T-helper 2 cell treated with Interferon-gamma antibody and Interleukin-4, amounts not matched to agents 5 μg/mL and 100 μg/mL, for 36 hours (primary cell): ENCODE measurements around the gene TRIM14.

Experiments used
- DNase-seq: peaks from one replicate; pipeline ENCODE4 v3.0.0; 2021; ENCODE audit warnings: low spot score
- H3K27ac Mint-ChIP-seq: one replicate; pipeline ENCODE4 v1.8.0; 2021; ENCODE audit warnings: mild to moderate bottlenecking, mixed read lengths
- H3K27me3 Mint-ChIP-seq: one replicate; pipeline ENCODE4 v1.8.0; 2021; ENCODE audit warnings: low read depth, mixed read lengths
- H3K36me3 Mint-ChIP-seq: one replicate; pipeline ENCODE4 v1.8.0; 2021; ENCODE audit warnings: low read depth, mixed read lengths
- H3K4me1 Mint-ChIP-seq: one replicate; pipeline ENCODE4 v1.8.0; 2021; ENCODE audit warnings: low read depth, mixed read lengths
- H3K4me3 Mint-ChIP-seq: one replicate; pipeline ENCODE4 v1.8.0; 2022; ENCODE audit warnings: mild to moderate bottlenecking, moderate library complexity, mixed read lengths
- H3K9me3 Mint-ChIP-seq: one replicate; pipeline ENCODE4 v1.8.0; 2021; ENCODE audit warnings: mixed read lengths

TRIM14 gene

GRCh38 chr9:98149422-98149821 is 30.4 kb upstream of the TRIM14 start:
- peaks cover 5% of the 10 kb centered on the region for H3K4me1 Mint-ChIP-seq

GRCh38 chr9:98148486-98148885 is 29.5 kb upstream of the TRIM14 start:
- no peak for DNase-seq
- H3K27me3 Mint-ChIP-seq, result no peaks in the 10 kb centered on the region
- H3K4me3 Mint-ChIP-seq, result no peak overlapping the region
- no peak overlapping the region for H3K27ac Mint-ChIP-seq
- H3K9me3 Mint-ChIP-seq, result no peaks in the 10 kb centered on the region
- H3K36me3 Mint-ChIP-seq, result no peaks in the 10 kb centered on the region
- H3K4me1 Mint-ChIP-seq, result peaks cover 5% of the 10 kb centered on the region

More at GRCh38 chr9:98149422-98149821, 30.4 kb upstream of the TRIM14 start:
- Mint-ChIP-seq H3K4me3 (no peak overlapping the region), H3K36me3 (no peaks in the 10 kb centered on the region), H3K9me3 (no peaks in the 10 kb centered on the region), H3K27me3 (no peaks in the 10 kb centered on the region), H3K27ac (no peak overlapping the region)
- DNase-seq, result no peak

GRCh38 chr9:98147582-98147981 is 28.6 kb upstream of the TRIM14 start:
- H3K4me3 Mint-ChIP-seq, result no peak overlapping the region
- no peaks in the 10 kb centered on the region for H3K36me3 Mint-ChIP-seq
- H3K9me3 Mint-ChIP-seq, result no peaks in the 10 kb centered on the region
- no peaks in the 10 kb centered on the region for H3K27me3 Mint-ChIP-seq
- H3K4me1 Mint-ChIP-seq, result peaks cover 5% of the 10 kb centered on the region
- no peak for DNase-seq
- no peak overlapping the region for H3K27ac Mint-ChIP-seq

- Mint-ChIP-seq H3K4me1 (peaks cover 5% of the 10 kb centered on the region), H3K9me3 (no peaks in the 10 kb centered on the region), H3K4me3 (no peak overlapping the region), H3K36me3 (no peaks in the 10 kb centered on the region), H3K27me3 (no peaks in the 10 kb centered on the region), H3K27ac (no peak overlapping the region)
- DNase-seq, result no peak
Measured at GRCh38 chr9:98146101-98146991, 27.3 kb upstream of the TRIM14 start.

GRCh38 chr9:98144631-98145030 is 25.6 kb upstream of the TRIM14 start:
- DNase-seq, result no peak
- H3K27ac Mint-ChIP-seq, result no peak overlapping the region
- H3K4me3 Mint-ChIP-seq, result no peak overlapping the region
- peaks cover 5% of the 10 kb centered on the region for H3K4me1 Mint-ChIP-seq
- no peaks in the 10 kb centered on the region for H3K27me3 Mint-ChIP-seq
- H3K9me3 Mint-ChIP-seq, result no peaks in the 10 kb centered on the region
- no peaks in the 10 kb centered on the region for H3K36me3 Mint-ChIP-seq

GRCh38 chr9:98144076-98144475 is 25.1 kb upstream of the TRIM14 start:
- DNase-seq, result no peak
- no peak overlapping the region for H3K4me3 Mint-ChIP-seq
- peaks cover 5% of the 10 kb centered on the region for H3K4me1 Mint-ChIP-seq
- H3K36me3 Mint-ChIP-seq, result no peaks in the 10 kb centered on the region
- H3K9me3 Mint-ChIP-seq, result no peaks in the 10 kb centered on the region
- no peaks in the 10 kb centered on the region for H3K27me3 Mint-ChIP-seq
- no peak overlapping the region for H3K27ac Mint-ChIP-seq

GRCh38 chr9:98142925-98143481 is 24.0 kb upstream of the TRIM14 start:
- Mint-ChIP-seq H3K27ac (no peak overlapping the region), H3K4me1 (peaks cover 5% of the 10 kb centered on the region), H3K36me3 (no peaks in the 10 kb centered on the region), H3K27me3 (no peaks in the 10 kb centered on the region), H3K9me3 (no peaks in the 10 kb centered on the region), H3K4me3 (no peak overlapping the region)
- no peak for DNase-seq

GRCh38 chr9:98142182-98142907 is 23.3 kb upstream of the TRIM14 start:
- H3K9me3 Mint-ChIP-seq, result no peaks in the 10 kb centered on the region
- H3K27me3 Mint-ChIP-seq, result no peaks in the 10 kb centered on the region
- peaks cover 3% of the 10 kb centered on the region for H3K4me1 Mint-ChIP-seq
- no peak overlapping the region for H3K27ac Mint-ChIP-seq
- no peak overlapping the region for H3K4me3 Mint-ChIP-seq
- no peaks in the 10 kb centered on the region for H3K36me3 Mint-ChIP-seq
- no peak for DNase-seq

- Mint-ChIP-seq H3K27ac (no peak overlapping the region), H3K9me3 (no peaks in the 10 kb centered on the region), H3K36me3 (no peaks in the 10 kb centered on the region), H3K27me3 (no peaks in the 10 kb centered on the region), H3K4me3 (no peak overlapping the region), H3K4me1 (no peaks in the 10 kb centered on the region)
- DNase-seq, result no peak
Measured at GRCh38 chr9:98140503-98140902, 21.5 kb upstream of the TRIM14 start.

GRCh38 chr9:98136489-98136888 is 17.5 kb upstream of the TRIM14 start:
- no peaks in the 10 kb centered on the region for H3K4me1 Mint-ChIP-seq
- no peaks in the 10 kb centered on the region for H3K9me3 Mint-ChIP-seq
- H3K4me3 Mint-ChIP-seq, result no peak overlapping the region
- no peaks in the 10 kb centered on the region for H3K36me3 Mint-ChIP-seq
- H3K27me3 Mint-ChIP-seq, result no peaks in the 10 kb centered on the region
- no peak for DNase-seq
- H3K27ac Mint-ChIP-seq, result no peak overlapping the region

- no peaks in the 10 kb centered on the region for H3K27me3 Mint-ChIP-seq
- DNase-seq, result no peak
- H3K4me3 Mint-ChIP-seq, result no peak overlapping the region
- no peaks in the 10 kb centered on the region for H3K4me1 Mint-ChIP-seq
- no peak overlapping the region for H3K27ac Mint-ChIP-seq
- no peaks in the 10 kb centered on the region for H3K9me3 Mint-ChIP-seq
- no peaks in the 10 kb centered on the region for H3K36me3 Mint-ChIP-seq
Measured at GRCh38 chr9:98135938-98136337, 16.9 kb upstream of the TRIM14 start.

GRCh38 chr9:98135558-98135934 is 16.5 kb upstream of the TRIM14 start:
- H3K27ac Mint-ChIP-seq, result no peak overlapping the region
- no peaks in the 10 kb centered on the region for H3K9me3 Mint-ChIP-seq
- H3K4me3 Mint-ChIP-seq, result no peak overlapping the region
- no peaks in the 10 kb centered on the region for H3K27me3 Mint-ChIP-seq
- H3K4me1 Mint-ChIP-seq, result no peaks in the 10 kb centered on the region
- H3K36me3 Mint-ChIP-seq, result no peaks in the 10 kb centered on the region
- no peak for DNase-seq

- Mint-ChIP-seq H3K27ac (no peak overlapping the region), H3K36me3 (no peaks in the 10 kb centered on the region)
Measured at GRCh38 chr9:98134702-98135557, 15.9 kb upstream of the TRIM14 start.

More at GRCh38 chr9:98134702-98135557, 15.9 kb upstream of the TRIM14 start:
- Mint-ChIP-seq H3K9me3 (no peaks in the 10 kb centered on the region), H3K27me3 (no peaks in the 10 kb centered on the region), H3K4me1 (no peaks in the 10 kb centered on the region), H3K4me3 (no peak overlapping the region)
- no peak for DNase-seq
